ENCODE data around the gene BEND7.

The BEND7 gene

GRCh38 chr10:13475124-13475523 is 53.7 kb downstream of the BEND7 start:
- no peaks in the 10 kb centered on the region for H3K36me3 ChIP-seq (replicated peaks)
- DNase-seq = no peak
- no peak overlapping the region for H3K4me3 ChIP-seq (ENCODE audit: low read depth, low read length)
- no peak for TF ChIP-seq CTCF (IDR thresholded peaks at IDR 0.05; ENCODE audit: low read depth, low read length, missing control alignments)
- in situ Hi-C loops (cut with HindIII; ENCODE audit: low pct_ligation_motif_present, low sequenced_read_pairs) = no loop called here
- H3K27me3 ChIP-seq (replicated peaks) = no peaks in the 10 kb centered on the region
- H3K27ac ChIP-seq = no peak overlapping the region

GRCh38 chr10:13473986-13474385 is 54.8 kb downstream of the BEND7 start:
- no peak for DNase-seq
- H3K27ac ChIP-seq = no peak overlapping the region
- in situ Hi-C loops (cut with HindIII; ENCODE audit: low pct_ligation_motif_present, low sequenced_read_pairs) = no loop called here
- no peak for TF ChIP-seq CTCF (IDR thresholded peaks at IDR 0.05; ENCODE audit: low read depth, low read length, missing control alignments)
- no peaks in the 10 kb centered on the region for H3K27me3 ChIP-seq (replicated peaks)
- H3K4me3 ChIP-seq (ENCODE audit: low read depth, low read length) = no peak overlapping the region
- H3K36me3 ChIP-seq (replicated peaks) = no peaks in the 10 kb centered on the region

- Histone ChIP-seq H3K27me3 (replicated peaks) (no peaks in the 10 kb centered on the region), H3K27ac (no peak overlapping the region), H3K4me3 (ENCODE audit: low read depth, low read length) (no peak overlapping the region), H3K36me3 (replicated peaks) (no peaks in the 10 kb centered on the region)
- DNase-seq = no peak
- in situ Hi-C loops (cut with HindIII; ENCODE audit: low pct_ligation_motif_present, low sequenced_read_pairs) = no loop called here
- TF ChIP-seq CTCF (IDR thresholded peaks at IDR 0.05; ENCODE audit: low read depth, low read length, missing control alignments) = no peak
Observed at GRCh38 chr10:13472359-13472758, 56.5 kb downstream of the BEND7 start.

GRCh38 chr10:13470270-13470669 is 58.5 kb downstream of the BEND7 start:
- H3K4me3 ChIP-seq (ENCODE audit: low read depth, low read length) = no peak overlapping the region
- no peaks in the 10 kb centered on the region for H3K36me3 ChIP-seq (replicated peaks)
- no peak overlapping the region for H3K27ac ChIP-seq
- no peak for DNase-seq
- in situ Hi-C loops (cut with HindIII; ENCODE audit: low pct_ligation_motif_present, low sequenced_read_pairs) = no loop called here
- peak; percentile 16 for TF ChIP-seq CTCF (IDR thresholded peaks at IDR 0.05; ENCODE audit: low read depth, low read length, missing control alignments)
- H3K27me3 ChIP-seq (replicated peaks) = no peaks in the 10 kb centered on the region

- no peak for TF ChIP-seq CTCF (IDR thresholded peaks at IDR 0.05; ENCODE audit: low read depth, low read length, missing control alignments)
- in situ Hi-C loops (cut with HindIII; ENCODE audit: low pct_ligation_motif_present, low sequenced_read_pairs) = no loop called here
- Histone ChIP-seq H3K27me3 (replicated peaks) (no peaks in the 10 kb centered on the region), H3K4me3 (ENCODE audit: low read depth, low read length) (no peak overlapping the region), H3K27ac (no peak overlapping the region), H3K36me3 (replicated peaks) (no peaks in the 10 kb centered on the region)
- no peak for DNase-seq
Observed at GRCh38 chr10:13462551-13462950, 66.3 kb downstream of the BEND7 start.

- TF ChIP-seq CTCF (IDR thresholded peaks at IDR 0.05; ENCODE audit: low read depth, low read length, missing control alignments) = no peak
- Histone ChIP-seq H3K27me3 (replicated peaks) (no peaks in the 10 kb centered on the region), H3K27ac (no peak overlapping the region), H3K4me3 (ENCODE audit: low read depth, low read length) (no peak overlapping the region), H3K36me3 (replicated peaks) (no peaks in the 10 kb centered on the region)
- in situ Hi-C loops (cut with HindIII; ENCODE audit: low pct_ligation_motif_present, low sequenced_read_pairs) = no loop called here
- DNase-seq = no peak
Observed at GRCh38 chr10:13458687-13459012, 70.2 kb downstream of the BEND7 start.
